ENCODE measurements around the gene MORN2. TPM values are rescaled to one million over a fixed set of nuclear protein-coding genes. Genes with fewer than 3 reads are reported as not detected.

MORN2 gene
- total RNA-seq, 1 donor from 2014 or later = 28.4 TPM

- TF ChIP-seq CTCF (conservative IDR thresholded peaks at IDR 0.05; ENCODE audit: low read depth, low read length) = no peak
- no peak overlapping the region for H3K4me3 ChIP-seq (ENCODE audit: low read depth, low read length)
- no peak for DNase-seq (ENCODE audit: low read depth)
Observed at GRCh38 chr2:38909872-38910271, 34.1 kb downstream of the MORN2 start.

DNA sequence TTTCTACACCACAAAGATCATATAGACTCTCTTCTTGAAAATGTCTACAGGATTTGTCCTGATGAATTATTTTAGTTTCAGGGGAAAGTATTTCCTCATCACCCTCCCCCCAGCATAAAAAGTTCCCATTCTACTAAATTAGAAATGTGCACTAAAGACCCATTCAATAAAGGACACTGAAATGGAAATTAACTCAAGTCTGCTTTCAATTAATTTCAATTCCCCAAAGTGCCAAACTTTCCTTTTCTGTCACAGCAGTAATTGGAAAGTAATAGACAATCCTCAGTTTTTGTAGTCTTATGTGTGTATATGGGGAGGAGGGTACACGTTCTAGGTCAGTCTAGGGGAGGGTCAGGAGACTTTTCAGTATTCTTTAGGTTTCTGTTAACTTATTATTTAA lies 35.4 kb downstream of the MORN2 start:
- no peak for TF ChIP-seq CTCF (conservative IDR thresholded peaks at IDR 0.05; ENCODE audit: low read depth, low read length)
- H3K4me3 ChIP-seq (ENCODE audit: low read depth, low read length) = no peak overlapping the region
- DNase-seq (ENCODE audit: low read depth) = no peak

DNA sequence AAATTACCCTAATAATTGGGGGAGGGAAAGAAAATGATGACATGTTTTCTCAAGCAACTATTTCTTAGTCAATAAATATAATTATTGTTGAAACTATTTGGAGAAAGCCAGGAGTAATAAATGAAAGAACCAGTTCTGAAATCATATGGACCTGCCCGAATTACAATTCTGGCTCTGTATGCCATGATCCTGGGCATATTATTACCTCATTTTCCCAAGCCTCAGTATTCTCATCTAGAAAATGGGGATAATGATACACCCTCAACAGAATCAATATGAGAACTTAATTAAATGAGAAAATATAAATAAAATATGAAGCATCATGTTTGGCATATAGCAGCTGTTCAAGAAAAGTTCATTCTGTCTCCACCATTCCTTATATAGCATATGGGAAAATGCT lies 36.8 kb downstream of the MORN2 start:
- H3K4me3 ChIP-seq (ENCODE audit: low read depth, low read length) = no peak overlapping the region
- no peak for DNase-seq (ENCODE audit: low read depth)
- no peak for TF ChIP-seq CTCF (conservative IDR thresholded peaks at IDR 0.05; ENCODE audit: low read depth, low read length)

GRCh38 chr2:38922389-38922788 lies 46.6 kb downstream of the MORN2 start:
- no peak for TF ChIP-seq CTCF (conservative IDR thresholded peaks at IDR 0.05; ENCODE audit: low read depth, low read length)
- no peak overlapping the region for H3K4me3 ChIP-seq (ENCODE audit: low read depth, low read length)
- DNase-seq (ENCODE audit: low read depth) = no peak

DNA sequence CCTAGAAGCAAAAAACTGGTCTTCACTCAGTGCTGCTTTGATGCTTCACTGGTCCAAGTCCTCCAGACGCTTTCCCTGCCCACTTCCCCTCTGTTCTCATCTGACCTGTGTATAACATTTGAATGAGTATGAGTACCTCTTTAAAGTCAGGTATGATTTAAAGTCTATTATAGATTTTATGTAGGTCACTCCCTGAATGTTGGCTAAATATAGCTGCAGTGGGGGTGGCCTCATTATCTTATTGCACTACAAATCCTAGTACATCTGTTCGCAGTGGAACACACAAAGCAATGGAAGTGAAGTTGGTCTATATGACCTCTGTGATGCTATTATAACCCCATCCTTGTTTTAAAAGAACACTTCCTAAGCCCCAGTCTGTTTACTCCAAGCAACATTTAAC lies 47.1 kb downstream of the MORN2 start:
- H3K4me3 ChIP-seq (ENCODE audit: low read depth, low read length) = no peak overlapping the region
- TF ChIP-seq CTCF (conservative IDR thresholded peaks at IDR 0.05; ENCODE audit: low read depth, low read length) = no peak
- no peak for DNase-seq (ENCODE audit: low read depth)

GRCh38 chr2:38925982-38926381 lies 50.2 kb downstream of the MORN2 start:
- TF ChIP-seq CTCF (conservative IDR thresholded peaks at IDR 0.05; ENCODE audit: low read depth, low read length) = no peak
- H3K4me3 ChIP-seq (ENCODE audit: low read depth, low read length) = no peak overlapping the region
- no peak for DNase-seq (ENCODE audit: low read depth)

DNA sequence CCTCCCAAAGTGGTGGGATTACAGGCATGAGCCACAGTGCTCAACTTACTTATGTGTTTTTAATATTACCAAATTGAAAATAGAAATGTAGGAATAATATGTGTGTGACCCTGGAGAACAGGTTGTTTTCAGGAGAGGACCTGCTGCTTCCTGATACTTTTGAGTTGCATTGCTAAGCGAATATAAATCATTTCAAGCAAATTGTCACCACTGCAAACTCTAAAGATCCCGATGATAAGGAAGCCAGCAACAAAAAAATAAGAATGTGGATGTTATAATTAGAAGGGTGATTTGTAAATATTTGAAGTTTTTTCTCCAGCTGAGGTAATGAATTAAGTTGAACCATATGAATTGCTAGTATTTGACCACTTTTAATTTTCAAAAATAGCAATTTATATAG lies 54.8 kb downstream of the MORN2 start:
- no peak for DNase-seq (ENCODE audit: low read depth)
- no peak for TF ChIP-seq CTCF (conservative IDR thresholded peaks at IDR 0.05; ENCODE audit: low read depth, low read length)
- no peak overlapping the region for H3K4me3 ChIP-seq (ENCODE audit: low read depth, low read length)

Other genes starting within 250 kb of the MORN2 start
- gene GALM, start 209.9 kb upstream of the MORN2 start, total RNA-seq = 7.2 and 8.3 TPM in 2 replicates
- gene SRSF7, start 124.6 kb upstream of the MORN2 start, total RNA-seq = 215 and 226 TPM in 2 replicates
- 7.4 and 11.1 TPM in 2 replicates for gene GEMIN6, start 97.8 kb upstream of the MORN2 start, total RNA-seq
- 11.0 and 15.6 TPM in 2 replicates for gene DHX57, start within 50 bp of the MORN2 start, total RNA-seq
- under 0.01 and 0.22 TPM in 2 replicates for gene ARHGEF33, start 13.9 kb downstream of the MORN2 start, total RNA-seq
- 10.2 and 11.7 TPM in 2 replicates for gene SOS1, start 245.1 kb downstream of the MORN2 start, total RNA-seq